Left lung (tissue), 10 donors: ENCODE data around the gene COL20A1. TPM values are rescaled to one million over a fixed set of nuclear protein-coding genes. Genes with fewer than 3 reads are reported as not detected.

Experiments
- ATAC-seq: fragments of 200-7000 bp; cut with Tn5 transposase; one replicate; pipeline ENCODE4 v1.9.1; 2020; ENCODE audit warnings: moderate library complexity
- DNase-seq, 4 donors: peaks; one replicate each; pipeline ENCODE4 v3.0.0-alpha.2; 2013 to 2020
- H3K27ac ChIP-seq, 2 donors: fragments of 200-600 bp; sonication (generic) in 1 of 2; one replicate each; pipeline versions ENCODE4 v1.5.0 to v1.8.0; 2020 to 2021
- H3K27me3 ChIP-seq, 2 donors: fragments of 200-600 bp; sonication (generic) in 1 of 2; one replicate each; pipeline versions ENCODE4 v1.5.0 to v1.8.0; 2020 to 2021
- H3K36me3 ChIP-seq, 2 donors: fragments of 200-600 bp; sonication (generic) in 1 of 2; one replicate each; pipeline versions ENCODE4 v1.5.0 to v1.8.0; 2020 to 2021
- H3K4me1 ChIP-seq, 2 donors: fragments of 200-600 bp; one replicate each; pipeline ENCODE4 v1.8.0; 2021
- H3K4me3 ChIP-seq, 2 donors: fragments of 200-600 bp; sonication (generic) in 1 of 2; one replicate each; pipeline versions ENCODE4 v1.5.0 to v1.8.0; 2020 to 2021; ENCODE audit warnings: mild to moderate bottlenecking in 1 of 2
- H3K9me3 ChIP-seq, 2 donors: fragments of 200-600 bp; sonication (generic) in 1 of 2; one replicate each; pipeline versions ENCODE4 v1.5.0 to v1.8.0; 2020 to 2021
- intact Hi-C, 2 donors: fragments of 100-400 bp; cut with DNase I; formaldehyde crosslinking; loops; one replicate each; pipeline versions ENCODE4 v1.11.2 to v1.14.2; 2022
- polyA plus RNA-seq, 6 donors: library from polyadenylated mRNA; unstranded; fragments of 120-200 nt; gene quantifications; one replicate each; pipeline ENCODE4 v1.2.1, GENCODE V29; 2013; ENCODE audit not compliant: insufficient read length in 6 of 6
- total RNA-seq, 2 donors: library from RNA; stranded (reverse); fragmentation: NEBNext Ultra II Directional; extraction: Animal tissue kit (Norgen Biotek cat#: 25700); gene quantifications; one replicate each; pipeline ENCODE4 v1.2.1, GENCODE V29; 2021
- TF ChIP-seq, protein P1 (sequence below), 2 donors: fragments of 200-600 bp; sonication (generic) in 1 of 2; IDR thresholded peaks; one replicate each; pipeline versions ENCODE4 v1.5.0 to v1.8.0; 2021; ENCODE audit warnings: antibody characterized with exemption in 2 of 2
- donor health status: DM: no; HTN: yes; CAD: no.
- donor health status: DM: no; HTN: no; CAD: no.

The COL20A1 gene
- total and polyA plus RNA-seq, 8 donors: 0.08 to 0.31 (median 0.24) TPM; not detected in 2

DNA sequence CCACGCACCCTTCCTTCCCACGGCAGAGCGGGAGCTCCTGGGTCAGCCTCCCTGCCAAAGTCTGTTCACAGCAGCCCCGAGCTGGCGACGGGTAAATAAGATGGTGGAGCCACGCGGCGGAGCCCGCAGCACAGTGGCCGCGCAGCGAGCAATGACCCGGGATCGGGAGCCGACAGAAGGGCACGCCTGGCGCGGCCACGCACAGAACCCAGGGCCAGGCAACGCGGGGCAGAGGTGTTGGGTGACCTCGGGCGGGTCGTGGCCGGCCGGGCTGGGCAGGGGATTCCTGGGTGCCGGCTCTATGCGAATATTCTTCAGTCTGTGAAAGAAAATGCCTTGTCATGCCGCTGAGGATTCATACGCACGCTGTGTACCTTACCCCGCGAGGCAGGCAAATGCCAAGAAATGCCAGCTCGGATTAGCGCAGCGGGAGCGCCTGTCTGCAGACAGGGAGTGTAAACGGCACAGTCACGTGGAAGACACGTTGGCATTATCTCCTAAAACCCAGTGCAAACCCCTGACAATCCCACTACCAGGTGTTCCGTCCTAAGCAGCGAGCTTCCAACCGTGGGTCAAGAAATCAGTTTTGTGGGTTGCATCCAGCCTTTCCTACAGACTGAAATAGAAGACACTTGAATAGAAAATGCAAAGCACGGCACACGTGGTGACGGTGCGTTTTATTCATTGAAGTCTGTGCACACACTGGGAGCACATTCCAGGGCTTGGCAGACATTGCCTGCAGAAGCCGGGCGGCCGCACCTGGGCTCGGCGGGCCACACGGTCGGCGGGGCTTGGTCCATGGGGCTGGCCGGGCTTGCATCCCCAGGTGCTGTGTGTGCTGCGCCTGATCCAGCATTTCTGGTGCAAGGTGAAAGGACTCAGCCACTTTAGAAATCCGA is 49.8 kb downstream of the COL20A1 start:
- Histone ChIP-seq H3K4me3 (no peak overlapping the region), H3K36me3 (no peaks in the 10 kb centered on the region), H3K9me3 (peaks cover 0 to 9% of the 10 kb centered on the region in 2 donors), H3K4me1 (no peaks in the 10 kb centered on the region), H3K27ac (no peak overlapping the region), H3K27me3 (peaks cover 0 to 65% of the 10 kb centered on the region in 2 donors)
- peak in 1 of 4 donors; percentile 61 for DNase-seq
- no peak for ATAC-seq
- TF ChIP-seq, protein P1, sequence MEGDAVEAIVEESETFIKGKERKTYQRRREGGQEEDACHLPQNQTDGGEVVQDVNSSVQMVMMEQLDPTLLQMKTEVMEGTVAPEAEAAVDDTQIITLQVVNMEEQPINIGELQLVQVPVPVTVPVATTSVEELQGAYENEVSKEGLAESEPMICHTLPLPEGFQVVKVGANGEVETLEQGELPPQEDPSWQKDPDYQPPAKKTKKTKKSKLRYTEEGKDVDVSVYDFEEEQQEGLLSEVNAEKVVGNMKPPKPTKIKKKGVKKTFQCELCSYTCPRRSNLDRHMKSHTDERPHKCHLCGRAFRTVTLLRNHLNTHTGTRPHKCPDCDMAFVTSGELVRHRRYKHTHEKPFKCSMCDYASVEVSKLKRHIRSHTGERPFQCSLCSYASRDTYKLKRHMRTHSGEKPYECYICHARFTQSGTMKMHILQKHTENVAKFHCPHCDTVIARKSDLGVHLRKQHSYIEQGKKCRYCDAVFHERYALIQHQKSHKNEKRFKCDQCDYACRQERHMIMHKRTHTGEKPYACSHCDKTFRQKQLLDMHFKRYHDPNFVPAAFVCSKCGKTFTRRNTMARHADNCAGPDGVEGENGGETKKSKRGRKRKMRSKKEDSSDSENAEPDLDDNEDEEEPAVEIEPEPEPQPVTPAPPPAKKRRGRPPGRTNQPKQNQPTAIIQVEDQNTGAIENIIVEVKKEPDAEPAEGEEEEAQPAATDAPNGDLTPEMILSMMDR (IDR thresholded peaks at IDR 0.05): no peak
- intact Hi-C loops: no loop called here

DNA sequence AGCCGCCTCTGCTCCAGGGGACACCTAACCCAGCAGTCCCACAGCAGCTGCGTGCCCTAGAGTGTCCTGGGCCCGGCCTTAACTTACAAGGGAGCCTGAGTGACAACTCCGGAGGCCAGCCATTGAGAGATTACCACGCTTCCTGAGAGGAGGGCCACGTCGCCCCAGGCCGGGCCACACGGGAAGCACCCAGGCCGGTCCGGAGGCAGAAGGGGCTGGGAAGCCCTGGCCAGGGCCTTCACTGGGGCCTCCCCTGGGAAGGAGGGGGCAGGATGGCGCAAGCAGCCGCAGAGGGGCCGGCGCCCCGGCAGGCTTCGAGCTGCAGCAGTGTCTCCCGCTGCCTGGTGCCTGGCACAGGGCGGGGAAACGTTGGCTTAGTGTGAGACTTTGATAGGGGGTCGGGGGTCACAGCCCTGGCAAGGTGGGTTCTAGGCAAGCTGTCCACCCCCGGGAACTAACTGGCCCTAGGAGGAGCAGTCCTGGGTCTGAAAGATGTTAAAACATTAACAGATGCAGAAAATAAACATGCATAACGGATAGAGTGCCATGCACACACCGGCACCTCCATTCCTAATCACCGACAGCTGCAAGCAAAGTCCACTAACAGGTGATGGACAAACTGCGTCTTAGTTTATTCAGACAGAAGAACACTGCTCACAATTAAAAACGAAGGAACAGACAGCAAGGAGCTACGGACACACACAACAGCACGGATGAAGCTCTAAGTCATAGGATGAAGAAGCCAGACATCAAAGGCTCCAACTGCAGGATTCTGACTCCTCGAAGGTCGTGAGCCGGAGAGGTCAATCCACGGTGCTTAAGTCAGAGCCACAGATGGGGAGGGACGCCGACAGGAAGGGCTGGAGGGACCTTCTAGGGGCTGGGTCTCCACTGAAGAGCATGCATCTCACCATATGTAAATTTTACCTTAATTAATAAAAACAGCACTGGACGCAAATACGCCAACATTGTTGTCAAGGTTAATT is 50.8 kb downstream of the COL20A1 start:
- ATAC-seq: no peak
- Histone ChIP-seq H3K4me3 (no peak overlapping the region), H3K27ac (no peak overlapping the region), H3K36me3 (no peaks in the 10 kb centered on the region), H3K4me1 (no peaks in the 10 kb centered on the region), H3K9me3 (peaks cover 0 to 9% of the 10 kb centered on the region in 2 donors), H3K27me3 (peaks cover 0 to 66% of the 10 kb centered on the region in 2 donors)
- intact Hi-C loops: no loop called here
- DNase-seq: peak in 1 of 4 donors; percentile 56
- TF ChIP-seq, protein P1 (IDR thresholded peaks at IDR 0.05): no peak

DNA sequence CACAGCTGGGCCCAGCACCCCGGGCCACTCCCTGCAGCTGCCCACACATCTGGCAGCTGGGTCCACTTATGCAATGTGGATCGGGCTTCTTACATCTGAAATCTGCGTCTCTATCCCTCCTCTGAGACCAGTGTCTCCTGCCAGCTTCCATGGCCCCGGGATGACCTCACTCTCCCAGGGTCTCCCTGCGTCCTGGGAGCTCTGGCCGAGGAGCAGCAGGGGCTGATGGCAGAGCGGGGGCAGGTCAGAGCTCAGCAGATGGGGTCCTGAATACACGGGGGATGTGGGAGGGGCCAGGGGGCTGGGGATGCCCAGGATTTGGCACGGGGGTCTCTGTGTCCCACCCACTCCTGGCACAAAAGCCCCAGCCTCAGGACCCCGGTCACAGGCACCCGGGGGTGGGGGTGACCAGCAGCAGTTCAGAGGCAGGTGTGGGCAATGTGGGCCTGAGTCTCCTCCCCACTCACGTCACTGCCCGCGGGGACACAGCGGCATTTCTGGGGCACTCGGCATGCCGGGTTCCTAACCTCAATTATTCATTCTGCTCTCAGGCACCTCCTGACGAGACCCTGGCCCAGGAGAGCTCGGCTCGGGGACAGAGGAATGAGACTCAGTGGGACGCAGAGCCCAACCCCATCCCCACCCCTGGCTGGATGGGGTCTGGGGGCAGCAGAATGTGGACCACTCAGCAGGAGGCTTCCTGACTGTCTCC is 51.8 kb downstream of the COL20A1 start:
- ATAC-seq: no peak
- Histone ChIP-seq H3K27me3 (peaks cover 0 to 73% of the 10 kb centered on the region in 2 donors), H3K36me3 (no peaks in the 10 kb centered on the region), H3K27ac (no peak overlapping the region), H3K4me3 (no peak overlapping the region), H3K4me1 (no peaks in the 10 kb centered on the region), H3K9me3 (peaks cover 0 to 7% of the 10 kb centered on the region in 2 donors)
- peak in 2 of 4 donors; percentile 60 to 66 for DNase-seq
- intact Hi-C loops: no loop called here
- TF ChIP-seq, protein P1 (IDR thresholded peaks at IDR 0.05): no peak

DNA sequence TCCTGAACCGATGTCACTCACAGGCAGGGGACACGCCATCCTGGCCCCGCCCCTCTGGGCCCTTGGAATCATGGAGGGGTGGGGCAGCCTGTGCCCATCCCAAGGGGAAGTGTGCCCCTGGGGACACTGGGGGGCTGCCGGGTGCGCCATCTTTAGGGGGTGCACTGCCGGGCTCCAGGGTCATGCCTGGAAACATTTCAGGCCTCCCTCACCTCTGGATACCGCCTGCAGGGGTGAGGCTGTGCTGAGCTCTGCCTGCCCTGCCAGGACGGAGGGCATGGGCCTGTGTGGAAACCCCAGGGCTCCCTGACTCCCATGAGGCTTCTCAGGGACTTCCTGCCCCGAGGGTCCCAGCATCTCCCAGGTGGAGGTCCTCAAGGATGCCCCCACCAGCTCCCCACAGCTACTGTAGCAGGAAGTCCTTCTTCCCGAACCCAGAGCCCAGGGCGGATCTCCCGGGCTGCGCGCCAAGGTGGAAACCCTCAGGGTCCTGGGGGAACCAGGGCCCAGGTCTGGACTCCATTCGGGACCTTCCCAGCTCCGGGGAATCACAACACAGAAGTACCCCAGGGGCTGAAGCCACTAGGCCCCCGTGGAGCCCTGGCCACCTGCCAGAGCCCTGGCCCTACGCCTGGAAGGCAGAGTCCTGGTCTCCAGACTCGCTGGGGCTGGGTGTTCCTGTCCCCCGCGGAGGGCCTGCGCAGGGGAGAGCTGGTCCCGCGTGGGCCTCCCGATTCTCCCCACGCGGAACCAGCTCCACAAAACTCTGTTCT is 52.5 kb downstream of the COL20A1 start:
- Histone ChIP-seq H3K27ac (no peak overlapping the region), H3K4me1 (no peaks in the 10 kb centered on the region), H3K9me3 (peaks cover 0 to 3% of the 10 kb centered on the region in 2 donors), H3K27me3 (peaks cover 0 to 73% of the 10 kb centered on the region in 2 donors), H3K4me3 (no peak overlapping the region), H3K36me3 (no peaks in the 10 kb centered on the region)
- TF ChIP-seq, protein P1 (IDR thresholded peaks at IDR 0.05): no peak
- peak in 3 of 4 donors; percentile 42 to 69 (median 61) for DNase-seq
- intact Hi-C loops: no loop called here
- ATAC-seq: no peak
